ENCODE results near the gene UTF1.

The UTF1 gene

DNA sequence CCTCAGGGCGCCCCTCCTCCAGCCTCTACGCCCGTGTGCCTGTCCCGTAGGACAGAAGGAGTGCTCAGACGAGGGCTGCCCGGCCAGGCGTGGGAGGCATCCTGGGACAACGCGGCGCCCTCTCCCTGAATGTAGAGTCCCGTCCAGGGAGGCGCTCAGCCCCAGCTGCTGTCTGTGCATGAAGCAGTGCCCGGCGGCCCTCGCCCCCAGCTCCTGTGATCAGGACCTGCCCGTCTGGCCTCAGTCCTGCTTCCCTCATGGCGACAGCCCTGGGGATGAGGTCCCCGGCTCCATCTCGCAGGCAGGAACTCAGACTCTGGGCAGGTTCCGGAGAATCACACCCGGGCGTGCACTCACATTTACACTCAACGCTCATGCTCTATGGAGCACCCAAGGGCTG lies 24.9 kb upstream of the UTF1 start:
- TF ChIP-seq SIN3A (IDR thresholded peaks at IDR 0.05; ENCODE audit: borderline replicate concordance, insufficient read depth, low read length) (no peak), FOXP2 (optimal IDR thresholded peaks at IDR 0.05; ENCODE audit: borderline replicate concordance, extremely low read depth, extremely low read length, insufficient read depth) (no peak), TAF1 (IDR thresholded peaks at IDR 0.05; ENCODE audit: borderline replicate concordance, insufficient read depth, low read length) (no peak)
- TF ChIP-seq, protein P1, sequence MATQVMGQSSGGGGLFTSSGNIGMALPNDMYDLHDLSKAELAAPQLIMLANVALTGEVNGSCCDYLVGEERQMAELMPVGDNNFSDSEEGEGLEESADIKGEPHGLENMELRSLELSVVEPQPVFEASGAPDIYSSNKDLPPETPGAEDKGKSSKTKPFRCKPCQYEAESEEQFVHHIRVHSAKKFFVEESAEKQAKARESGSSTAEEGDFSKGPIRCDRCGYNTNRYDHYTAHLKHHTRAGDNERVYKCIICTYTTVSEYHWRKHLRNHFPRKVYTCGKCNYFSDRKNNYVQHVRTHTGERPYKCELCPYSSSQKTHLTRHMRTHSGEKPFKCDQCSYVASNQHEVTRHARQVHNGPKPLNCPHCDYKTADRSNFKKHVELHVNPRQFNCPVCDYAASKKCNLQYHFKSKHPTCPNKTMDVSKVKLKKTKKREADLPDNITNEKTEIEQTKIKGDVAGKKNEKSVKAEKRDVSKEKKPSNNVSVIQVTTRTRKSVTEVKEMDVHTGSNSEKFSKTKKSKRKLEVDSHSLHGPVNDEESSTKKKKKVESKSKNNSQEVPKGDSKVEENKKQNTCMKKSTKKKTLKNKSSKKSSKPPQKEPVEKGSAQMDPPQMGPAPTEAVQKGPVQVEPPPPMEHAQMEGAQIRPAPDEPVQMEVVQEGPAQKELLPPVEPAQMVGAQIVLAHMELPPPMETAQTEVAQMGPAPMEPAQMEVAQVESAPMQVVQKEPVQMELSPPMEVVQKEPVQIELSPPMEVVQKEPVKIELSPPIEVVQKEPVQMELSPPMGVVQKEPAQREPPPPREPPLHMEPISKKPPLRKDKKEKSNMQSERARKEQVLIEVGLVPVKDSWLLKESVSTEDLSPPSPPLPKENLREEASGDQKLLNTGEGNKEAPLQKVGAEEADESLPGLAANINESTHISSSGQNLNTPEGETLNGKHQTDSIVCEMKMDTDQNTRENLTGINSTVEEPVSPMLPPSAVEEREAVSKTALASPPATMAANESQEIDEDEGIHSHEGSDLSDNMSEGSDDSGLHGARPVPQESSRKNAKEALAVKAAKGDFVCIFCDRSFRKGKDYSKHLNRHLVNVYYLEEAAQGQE (IDR thresholded peaks at IDR 0.05; ENCODE audit: insufficient read depth in 1 of 2, low read depth in 2 of 2, low read length in 2 of 2), result no peak

DNA sequence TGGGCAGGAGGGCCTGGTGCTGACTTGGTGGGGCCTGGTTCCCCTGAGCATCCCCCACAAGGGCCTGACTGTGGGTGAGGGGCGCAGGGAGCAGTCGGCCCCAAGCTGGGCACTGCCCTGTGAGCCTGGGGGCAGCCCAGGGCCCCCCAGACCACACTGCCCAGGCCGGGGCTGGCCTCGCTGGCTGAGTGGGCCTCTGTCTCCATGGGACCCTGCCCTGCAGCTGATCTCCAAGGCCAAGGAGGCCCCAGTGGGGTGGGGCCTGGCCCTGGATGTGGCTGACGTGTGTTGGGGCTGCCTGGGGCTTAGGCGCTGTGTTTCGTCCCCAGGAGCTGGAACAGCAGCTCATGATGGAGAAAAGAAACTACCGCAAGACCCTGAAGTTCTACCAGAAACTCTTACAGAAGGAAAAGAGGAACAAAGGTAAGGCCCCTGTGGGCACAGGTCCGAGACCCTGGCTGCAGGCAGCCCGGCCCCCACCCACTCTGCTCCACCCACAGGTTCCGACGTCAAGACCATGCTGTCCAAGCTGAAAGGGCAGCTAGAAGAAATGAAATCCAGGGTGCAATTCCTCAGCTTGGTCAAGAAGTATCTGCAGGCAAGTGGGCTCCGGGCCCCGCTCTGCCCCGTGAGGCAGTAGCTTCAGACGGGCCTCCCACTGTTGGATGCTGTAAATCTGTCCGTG lies 23.5 kb upstream of the UTF1 start:
- TF ChIP-seq POLR2AphosphoS5 (IDR thresholded peaks at IDR 0.05; ENCODE audit: low read depth, low read length) (no peak), SIN3A (IDR thresholded peaks at IDR 0.05; ENCODE audit: borderline replicate concordance, insufficient read depth, low read length) (no peak), TAF1 (IDR thresholded peaks at IDR 0.05; ENCODE audit: borderline replicate concordance, insufficient read depth, low read length) (no peak), FOXP2 (optimal IDR thresholded peaks at IDR 0.05; ENCODE audit: borderline replicate concordance, extremely low read depth, extremely low read length, insufficient read depth) (no peak)
- TF ChIP-seq, protein P1 (IDR thresholded peaks at IDR 0.05; ENCODE audit: insufficient read depth in 1 of 2, low read depth in 2 of 2, low read length in 2 of 2), result no peak

DNA sequence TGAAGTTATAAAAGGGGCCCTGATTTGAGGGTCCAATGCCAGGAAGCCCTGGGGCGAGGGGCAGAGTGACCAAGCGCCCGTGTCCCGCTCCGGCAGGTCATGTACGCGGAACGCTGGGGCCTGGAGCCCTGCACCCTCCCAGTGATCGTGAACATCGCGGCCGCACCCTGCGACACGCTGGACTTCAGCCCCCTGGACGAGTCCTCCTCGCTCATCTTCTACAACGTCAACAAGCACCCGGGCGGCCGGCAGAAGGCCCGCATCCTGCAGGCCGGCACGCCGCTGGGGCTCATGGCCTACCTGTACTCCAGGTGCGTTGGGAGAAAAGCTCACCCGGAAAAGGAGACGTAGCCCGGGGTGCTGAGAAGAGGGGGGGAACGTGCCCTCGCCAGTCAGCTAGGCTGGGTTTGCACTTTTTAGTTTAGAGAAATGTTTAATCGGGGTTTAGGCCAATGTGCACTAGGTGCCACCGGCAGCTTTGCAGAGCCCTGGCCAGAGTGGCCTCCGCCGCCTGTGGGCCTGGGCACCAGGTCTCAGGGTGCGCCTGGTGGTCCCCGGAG lies 22.9 kb upstream of the UTF1 start:
- TF ChIP-seq TAF1 (IDR thresholded peaks at IDR 0.05; ENCODE audit: borderline replicate concordance, insufficient read depth, low read length), result no peak
- TF ChIP-seq, protein P1 (IDR thresholded peaks at IDR 0.05; ENCODE audit: insufficient read depth in 1 of 2, low read depth in 2 of 2, low read length in 2 of 2), result no peak
- TF ChIP-seq FOXP2 (optimal IDR thresholded peaks at IDR 0.05; ENCODE audit: borderline replicate concordance, extremely low read depth, extremely low read length, insufficient read depth), result no peak
- TF ChIP-seq SIN3A (IDR thresholded peaks at IDR 0.05; ENCODE audit: borderline replicate concordance, insufficient read depth, low read length), result no peak
- TF ChIP-seq POLR2AphosphoS5 (IDR thresholded peaks at IDR 0.05; ENCODE audit: low read depth, low read length), result no peak

DNA sequence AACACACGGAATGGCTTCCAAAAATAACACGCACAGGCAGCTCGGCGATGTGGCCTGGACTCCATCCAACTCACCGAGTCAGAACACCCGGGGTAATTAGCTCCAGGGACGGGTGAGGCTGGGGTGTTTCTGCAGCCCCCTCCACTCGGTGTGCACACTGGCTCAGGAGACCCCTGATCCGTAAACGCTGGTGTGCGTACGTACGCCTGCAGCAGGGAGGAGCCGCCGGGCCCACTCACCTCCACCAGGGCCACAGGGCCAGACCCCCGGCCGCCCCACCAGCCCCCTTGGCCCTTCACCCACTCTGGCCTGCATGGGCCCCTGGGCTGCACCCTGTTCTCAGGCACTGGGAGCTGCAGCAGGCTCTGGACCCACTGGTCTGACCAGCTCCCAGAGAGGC lies 22.4 kb upstream of the UTF1 start:
- TF ChIP-seq, protein P1 (IDR thresholded peaks at IDR 0.05; ENCODE audit: insufficient read depth in 1 of 2, low read depth in 2 of 2, low read length in 2 of 2), result no peak
- TF ChIP-seq FOXP2 (optimal IDR thresholded peaks at IDR 0.05; ENCODE audit: borderline replicate concordance, extremely low read depth, extremely low read length, insufficient read depth) (no peak), POLR2AphosphoS5 (IDR thresholded peaks at IDR 0.05; ENCODE audit: low read depth, low read length) (no peak), TAF1 (IDR thresholded peaks at IDR 0.05; ENCODE audit: borderline replicate concordance, insufficient read depth, low read length) (no peak), SIN3A (IDR thresholded peaks at IDR 0.05; ENCODE audit: borderline replicate concordance, insufficient read depth, low read length) (no peak)
